Erythroblast (primary cell): ENCODE data around the gene COL11A2.
"Not testable (repeated sequence)": the region's sequence is repeated elsewhere in the genome, so short reads cannot be mapped to it uniquely, and the experiment has no call there.

Experiments
- DNase-seq, 2 experiments: peaks; one replicate each; lab custom pipeline; 2025; lab: John Stamatoyannopoulos, UW
- GATA1 ChIP-seq: IDR thresholded peaks from 2 replicates; pipeline ENCODE4 v1.6.1; 2011; ENCODE audit warnings: low read depth, mild to moderate bottlenecking, control low read depth, low read length, moderate library complexity
- POLR2A ChIP-seq: IDR thresholded peaks from 2 replicates; pipeline ENCODE4 v1.6.1; 2011; ENCODE audit warnings: mild to moderate bottlenecking, low read length

Gene COL11A2

DNA sequence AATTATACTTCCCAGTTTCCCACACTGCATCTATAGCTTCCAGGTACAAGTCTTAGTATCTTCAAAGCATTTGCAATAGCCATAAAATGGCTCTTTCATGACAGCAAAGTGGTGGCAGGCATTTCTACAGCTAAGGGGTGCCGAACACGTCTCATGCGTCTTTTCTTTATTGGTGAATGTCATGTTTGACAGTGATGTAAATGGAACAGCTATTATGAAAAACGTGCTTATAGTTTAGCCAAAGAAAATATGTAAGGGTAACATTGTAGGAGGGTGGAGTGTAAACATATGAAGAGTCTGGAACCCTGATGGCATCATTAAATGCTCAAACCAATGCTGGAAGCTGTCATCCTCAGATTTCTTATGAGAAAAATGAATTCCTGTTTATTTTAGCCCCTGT is 37.9 kb downstream of the COL11A2 start:
- TF ChIP-seq GATA1 (no peak), POLR2A (no peak)
- DNase-seq, result no peak

DNA sequence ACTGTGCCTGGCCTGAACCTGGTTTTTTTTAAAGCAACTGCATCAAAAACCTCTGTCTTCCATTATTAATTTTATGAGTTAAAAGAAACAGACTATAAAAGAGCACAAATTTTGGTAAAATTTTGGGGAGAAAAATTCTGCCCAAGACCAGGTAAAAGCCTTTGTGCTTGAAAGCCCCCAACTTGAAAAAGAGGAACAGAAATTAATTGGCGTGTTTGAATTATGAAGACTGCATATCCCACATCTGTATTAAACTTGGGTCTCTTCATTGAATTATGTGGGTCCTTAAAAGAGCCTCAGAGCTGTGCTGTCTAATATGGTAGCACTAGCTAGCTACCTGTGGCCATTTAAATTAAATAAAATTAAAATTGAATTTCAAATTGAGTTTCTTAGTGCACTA is 41.2 kb downstream of the COL11A2 start:
- no peak for DNase-seq
- TF ChIP-seq GATA1 (no peak), POLR2A (no peak)

DNA sequence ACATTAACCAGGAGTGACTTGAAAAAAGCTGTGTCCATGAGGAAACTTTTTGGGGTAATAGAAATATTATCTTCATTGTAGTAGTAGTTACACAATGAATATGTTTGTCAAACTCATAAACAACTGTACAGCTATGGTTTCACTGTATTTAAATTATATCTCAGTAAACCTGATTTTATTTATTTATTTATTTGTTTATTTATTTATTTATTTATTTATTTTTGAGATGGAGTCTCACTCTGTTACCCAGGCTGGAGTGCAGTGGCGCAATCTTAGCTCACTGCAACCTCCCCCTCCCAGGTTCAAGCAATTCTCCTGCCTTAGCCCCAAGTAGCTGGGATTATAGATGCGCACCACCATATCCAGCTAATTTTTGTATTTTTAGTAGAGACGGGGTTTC is 41.7 kb downstream of the COL11A2 start:
- DNase-seq, result not testable (repeated sequence)

DNA sequence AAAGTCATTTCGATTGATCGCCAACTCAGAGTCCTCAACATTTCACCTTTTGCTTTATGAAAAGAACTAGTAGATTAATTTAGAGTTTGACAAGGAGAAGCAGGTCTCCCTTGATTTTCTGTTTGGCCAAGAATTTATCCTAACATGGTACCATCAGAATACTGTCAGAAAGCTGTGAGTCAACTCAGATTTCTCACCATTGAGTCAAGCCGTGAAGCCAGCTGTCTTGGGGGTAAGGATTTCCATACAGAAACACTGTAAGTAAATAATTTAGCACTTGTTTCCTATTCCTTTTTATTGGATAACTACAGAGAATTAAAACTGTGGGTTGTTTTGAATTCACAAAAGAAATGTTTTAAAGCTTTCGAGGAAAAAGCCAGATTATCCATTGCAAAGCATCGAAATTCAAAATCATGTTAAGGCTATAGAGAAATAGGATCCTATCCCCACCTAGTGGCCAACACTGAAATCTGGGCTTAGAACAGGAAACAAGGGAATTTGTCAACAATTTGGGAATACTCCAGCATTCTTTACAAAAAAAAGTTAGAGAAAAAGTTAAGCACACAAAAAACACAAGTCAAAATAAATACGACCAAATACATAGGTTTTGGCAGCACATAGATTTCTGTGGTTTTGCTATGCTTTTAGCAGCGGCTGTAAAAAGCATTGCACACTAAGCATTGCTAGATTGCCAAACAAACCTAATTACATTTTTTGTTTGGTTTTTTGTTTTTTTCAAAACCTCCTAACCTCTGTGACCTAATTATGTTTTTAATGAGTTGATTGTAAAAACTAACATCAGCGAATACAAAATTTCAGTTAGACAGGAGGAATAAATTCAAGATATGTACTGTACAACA is 44.2 kb downstream of the COL11A2 start:
- DNase-seq, result peak; percentile 10 to 47
- TF ChIP-seq GATA1, result no peak
- TF ChIP-seq POLR2A, result no peak

DNA sequence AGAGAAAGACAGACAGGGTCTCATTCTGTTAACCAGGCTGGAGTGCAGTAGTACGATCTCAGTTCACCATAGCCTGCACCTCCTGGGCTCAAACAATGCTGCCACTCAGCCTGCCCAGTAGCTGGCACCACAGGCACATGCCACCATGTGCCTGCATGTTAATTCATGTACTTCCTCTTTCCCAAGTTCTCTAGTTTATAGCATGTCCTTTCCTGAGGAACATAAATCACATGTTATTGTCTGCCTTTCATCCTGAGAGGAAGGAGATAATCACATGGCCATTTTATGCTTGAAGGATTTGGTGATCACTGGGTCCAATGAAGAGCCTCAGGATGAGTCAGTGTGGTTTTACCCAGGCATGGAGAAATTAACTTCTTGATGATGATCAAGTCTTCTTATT is 47.9 kb downstream of the COL11A2 start:
- no peak for DNase-seq
- no peak for TF ChIP-seq POLR2A

DNA sequence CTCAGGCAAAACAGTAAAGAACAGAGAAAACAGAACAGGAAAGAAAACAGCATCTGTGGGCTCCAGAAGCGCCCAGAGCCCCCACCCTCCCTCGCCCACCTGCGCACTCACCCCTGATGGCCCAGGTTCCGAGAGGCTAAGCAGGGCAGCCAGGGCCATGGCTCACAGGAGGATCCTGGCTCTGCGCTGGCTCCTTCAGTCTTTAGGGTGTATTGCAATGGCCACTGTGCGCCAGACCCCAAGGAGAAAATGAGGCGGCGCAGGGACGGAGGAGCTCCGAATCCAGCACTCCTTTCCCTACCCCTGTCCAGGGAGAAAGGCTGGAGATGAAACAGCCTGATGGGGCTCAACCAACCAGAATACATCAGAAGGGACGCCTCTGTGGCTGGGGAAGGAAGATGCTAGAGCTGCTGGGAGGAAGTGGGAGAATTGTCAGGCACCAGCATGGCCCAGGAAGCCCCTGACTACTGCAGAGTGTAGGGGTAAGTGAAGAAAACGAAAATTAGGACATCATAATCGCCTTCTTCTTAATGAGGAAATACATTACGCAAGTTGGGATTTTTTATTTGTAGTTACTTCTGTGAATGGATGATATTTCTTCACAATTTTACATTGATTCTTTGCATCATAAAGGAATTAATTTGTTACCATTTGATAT is 49.0 kb downstream of the COL11A2 start:
- TF ChIP-seq GATA1 (no peak), POLR2A (no peak)
- DNase-seq, result no peak

DNA sequence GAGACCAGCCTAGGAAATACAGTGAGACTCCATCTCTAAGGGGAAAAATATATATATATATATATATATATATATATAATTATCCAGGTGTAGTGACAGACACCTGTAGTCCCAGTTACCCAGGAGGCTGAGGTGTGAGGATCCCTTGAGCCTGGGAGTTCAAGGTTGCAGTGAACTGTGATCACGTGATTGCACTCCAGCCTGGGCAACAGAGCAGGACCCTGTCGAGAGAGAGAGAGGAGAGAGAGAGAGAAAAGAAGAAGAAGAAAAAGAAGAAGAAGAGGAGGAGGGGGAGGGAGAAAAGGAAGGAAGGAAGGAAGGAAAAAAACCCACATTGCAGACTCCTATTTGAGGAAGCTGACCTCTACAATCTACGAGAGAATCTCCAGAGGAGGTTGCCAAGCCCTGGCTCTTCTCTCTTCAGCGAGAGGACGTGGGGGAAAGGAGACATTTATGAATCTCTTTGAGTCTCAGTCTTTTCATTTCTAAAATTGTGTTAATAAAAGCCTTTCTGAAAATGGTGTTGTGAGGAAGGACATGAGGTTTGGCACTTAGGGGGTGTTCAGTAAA is 49.7 kb downstream of the COL11A2 start:
- DNase-seq, result no peak
- TF ChIP-seq GATA1 (no peak), POLR2A (no peak)

DNA sequence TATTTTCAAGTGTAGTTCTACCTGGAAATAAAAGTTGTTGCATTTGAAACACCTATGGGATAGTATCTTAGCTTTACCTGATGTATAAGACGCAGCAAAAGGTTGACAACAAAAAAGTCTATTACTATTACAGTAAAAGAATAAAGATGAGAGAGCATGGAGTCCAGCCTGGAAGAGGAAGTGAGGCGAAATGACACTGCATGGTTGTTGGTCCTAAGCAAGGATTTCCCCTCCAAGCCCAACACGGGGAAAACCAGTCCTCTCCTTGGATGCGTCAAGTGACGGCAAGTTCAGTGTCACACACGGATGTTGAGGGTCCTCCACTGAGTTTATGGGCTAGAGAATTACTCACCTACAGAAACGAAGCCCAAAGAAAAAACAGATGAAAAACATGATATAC is 51.7 kb downstream of the COL11A2 start:
- no peak for DNase-seq
- TF ChIP-seq POLR2A, result no peak

DNA sequence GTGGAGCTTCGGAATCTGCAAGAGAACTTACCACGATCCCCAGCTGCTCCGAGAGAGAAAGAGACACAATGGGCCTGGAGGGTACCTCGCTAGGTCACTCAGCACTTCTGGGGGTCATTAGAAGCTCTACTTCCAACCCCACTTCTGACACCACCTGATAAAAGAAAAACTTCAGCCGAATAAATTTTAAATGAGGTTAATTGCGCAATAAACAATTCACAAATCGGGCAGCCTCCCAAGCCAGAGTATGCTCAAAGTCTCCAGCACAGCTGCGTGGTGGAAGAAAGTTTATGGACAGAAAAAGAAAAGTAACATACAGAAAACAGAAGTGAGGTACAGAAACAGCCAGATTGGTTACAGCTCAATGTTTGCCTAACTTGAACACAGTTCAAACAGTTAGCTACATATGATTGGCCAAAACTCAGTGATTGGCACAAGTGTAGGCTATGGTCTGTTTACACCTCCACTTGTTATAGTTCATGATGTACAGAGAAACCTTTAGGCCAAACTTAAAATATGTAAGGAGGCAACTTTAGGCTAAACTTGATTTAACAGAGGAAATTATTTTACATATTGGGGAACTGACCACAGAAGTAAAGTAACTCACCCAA is 52.6 kb downstream of the COL11A2 start:
- no peak for DNase-seq
- TF ChIP-seq GATA1, result no peak
- no peak for TF ChIP-seq POLR2A

DNA sequence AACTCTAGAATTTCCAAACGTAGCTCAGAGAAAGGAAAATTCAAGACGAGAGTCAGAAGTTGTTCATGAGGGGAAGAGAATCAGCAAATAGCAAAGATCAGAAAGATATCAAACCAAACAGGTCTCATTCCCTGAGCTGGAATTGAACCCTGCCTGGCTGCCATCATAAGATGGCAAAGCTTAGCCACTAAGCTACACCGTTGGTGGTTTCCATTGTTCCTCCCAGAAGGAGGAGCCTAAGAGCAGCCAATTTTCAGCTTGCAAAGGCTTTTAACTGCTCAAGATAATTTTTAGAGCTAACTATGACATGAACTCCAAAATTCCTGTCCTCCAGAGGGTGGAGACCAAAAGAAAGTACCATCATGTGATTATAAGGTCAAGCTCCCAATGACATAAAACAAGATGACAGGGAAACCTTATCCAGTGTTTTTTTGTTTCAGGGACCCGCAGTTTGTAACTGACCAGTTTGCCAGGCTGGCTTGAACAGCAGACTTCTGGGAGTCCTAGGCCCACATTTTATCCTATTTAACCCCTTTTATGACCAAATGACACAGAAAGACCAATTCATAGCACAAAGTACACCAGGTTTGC is 55.9 kb downstream of the COL11A2 start:
- no peak for DNase-seq
- TF ChIP-seq GATA1 (no peak), POLR2A (no peak)

DNA sequence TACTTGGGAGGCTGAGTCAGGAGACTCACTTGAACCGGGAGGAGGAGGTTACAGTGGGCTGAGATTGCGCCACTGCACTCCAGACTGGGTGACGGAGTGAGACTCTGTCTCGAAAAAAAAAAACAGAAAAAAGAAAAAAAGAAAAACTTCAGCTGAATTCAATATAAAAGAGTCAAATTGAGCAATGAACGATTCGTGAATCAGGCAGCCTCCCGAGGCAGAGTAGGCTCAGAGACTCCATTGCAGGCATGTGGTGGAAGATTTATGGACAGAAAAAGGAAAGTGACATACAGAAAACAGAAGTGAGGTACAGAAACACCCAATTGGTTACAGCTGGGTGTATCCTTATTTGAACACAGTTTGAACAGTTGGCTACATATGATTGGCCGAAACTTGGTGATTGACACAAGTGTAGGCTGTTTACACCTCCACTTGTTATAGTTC is 60.2 kb downstream of the COL11A2 start:
- no peak for TF ChIP-seq POLR2A
- no peak for TF ChIP-seq GATA1

DNA sequence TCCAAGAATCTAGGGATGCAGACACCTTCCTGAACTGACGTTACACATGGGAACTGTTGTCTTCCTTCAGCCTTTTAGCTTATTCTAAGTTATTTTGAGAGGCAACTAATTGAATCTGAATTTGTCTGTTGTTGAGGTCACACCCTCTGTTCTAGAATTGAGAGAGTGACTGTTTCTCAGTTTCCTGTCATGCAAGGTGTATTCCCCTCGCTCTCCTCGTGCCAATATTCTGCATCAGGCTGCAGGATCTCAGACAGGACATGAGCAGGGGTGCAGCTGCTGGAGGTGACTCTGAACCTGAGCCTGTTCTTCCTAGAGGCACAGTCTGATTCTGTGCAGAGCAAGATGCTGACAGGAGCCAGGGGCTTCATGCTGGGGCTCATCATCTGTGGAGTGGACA is 63.9 kb downstream of the COL11A2 start:
- no peak for DNase-seq
- no peak for TF ChIP-seq GATA1
- no peak for TF ChIP-seq POLR2A

More for the DNA sequence above, 60.2 kb downstream of the COL11A2 start:
- DNase-seq, result no peak

DNA sequence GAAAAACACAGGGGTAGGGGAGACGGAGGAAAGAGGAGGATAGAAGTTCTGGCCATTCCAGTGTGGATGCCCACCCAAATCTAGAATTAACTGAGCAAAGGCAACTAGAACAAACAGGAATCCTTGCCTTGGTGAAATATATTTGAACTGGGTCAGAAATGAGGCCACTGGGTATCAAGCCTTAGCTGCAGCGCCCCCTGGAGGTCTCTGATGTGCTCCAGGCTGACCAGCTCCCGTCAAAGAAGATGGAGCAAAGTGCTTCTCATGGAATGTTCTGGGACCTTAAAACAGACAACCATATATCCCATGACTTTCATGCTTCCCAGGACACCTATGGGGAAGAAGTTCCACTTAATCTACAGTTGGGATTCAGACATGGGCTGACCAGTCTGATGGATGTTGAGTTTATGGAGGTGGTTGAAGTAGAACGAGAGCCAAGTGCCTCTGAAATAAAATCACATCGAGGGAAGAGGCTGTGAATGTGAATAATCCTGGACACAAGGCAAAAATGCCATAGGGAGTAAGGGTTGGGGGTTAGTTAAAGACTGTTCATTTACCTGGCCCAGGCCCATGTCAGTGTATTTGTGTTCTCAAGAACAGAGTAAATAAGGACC is 66.1 kb downstream of the COL11A2 start:
- TF ChIP-seq POLR2A (no peak), GATA1 (no peak)
- peak; percentile 57 to 74 for DNase-seq

DNA sequence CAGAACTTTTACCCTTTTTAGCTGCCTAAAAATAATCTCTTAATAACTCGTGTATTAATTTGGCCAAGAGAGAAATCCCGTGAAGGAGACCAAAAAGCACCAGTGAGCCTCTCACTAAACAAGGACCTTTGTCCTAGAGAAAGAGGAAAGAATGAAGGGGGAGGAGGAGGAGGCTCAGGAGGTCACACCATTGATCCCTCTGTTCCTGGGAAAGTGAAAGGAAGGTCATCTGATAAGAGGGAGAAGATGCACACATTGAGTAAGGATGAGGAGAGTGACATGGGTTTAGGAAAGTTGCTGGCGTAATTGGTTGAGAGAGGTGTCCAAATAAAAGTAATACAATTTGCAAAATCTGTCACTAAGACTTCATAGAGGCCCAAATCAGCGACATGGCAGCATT is 67.3 kb downstream of the COL11A2 start:
- no peak for DNase-seq
- TF ChIP-seq POLR2A (no peak), GATA1 (no peak)

DNA sequence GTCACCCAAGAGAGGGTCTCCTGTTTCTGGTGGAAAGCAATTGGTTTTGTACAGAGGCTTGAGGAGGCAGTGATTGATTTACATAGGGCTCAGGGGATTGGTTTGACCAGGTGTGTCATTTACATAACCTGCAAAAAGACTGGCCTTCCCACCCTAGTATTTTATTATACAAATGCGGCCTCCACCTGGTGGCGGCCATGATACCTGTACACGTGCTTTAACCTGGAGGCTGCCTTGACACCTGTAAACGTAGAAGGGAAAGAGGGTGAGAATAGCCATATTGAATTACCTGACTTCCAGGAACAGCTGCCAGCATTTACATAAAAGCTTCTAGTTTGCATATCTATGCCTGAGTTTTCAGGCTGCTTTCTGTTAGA is 67.8 kb downstream of the COL11A2 start:
- no peak for DNase-seq
- no peak for TF ChIP-seq POLR2A
- no peak for TF ChIP-seq GATA1
